H1 (cell line): ENCODE data around the gene ELMOD1. TPM values are rescaled to one million over a fixed set of nuclear protein-coding genes. Genes with fewer than 3 reads are reported as not detected.

ENCODE experiments used
- FOSL1 ChIP-seq: IDR thresholded peaks from 2 replicates; pipeline ENCODE4 v1.6.1; 2011; ENCODE audit warnings: mild to moderate bottlenecking, low read depth, low read length, moderate library complexity; ENCODE audit not compliant: insufficient read depth
- GABPA ChIP-seq: IDR thresholded peaks from 2 replicates; pipeline ENCODE4 v1.6.1; 2011; ENCODE audit warnings: mild to moderate bottlenecking, low read length, moderate library complexity, borderline replicate concordance; ENCODE audit not compliant: insufficient read depth
- PHF8 ChIP-seq: fragments of 200-600 bp; sonication (generic); conservative IDR thresholded peaks from 2 replicates; pipeline ENCODE4 v1.7.1; 2012; ENCODE audit warnings: low read depth, mild to moderate bottlenecking, inconsistent platforms, low read length, moderate library complexity
- POLR2A ChIP-seq, 2 experiments: IDR thresholded peaks; 1 replicate in 1 of 2; 2 replicates in 1 of 2; pipeline ENCODE4 v1.6.1; 2011; ENCODE audit warnings: low read depth in 2 of 2, low read length in 2 of 2, mild to moderate bottlenecking in 2 of 2; ENCODE audit errors: control extremely low read depth in 1 of 2
- RNF2 ChIP-seq: fragments of 200-900, 300-1000 bp; sonication (generic); IDR thresholded peaks from 2 replicates; pipeline ENCODE4 v1.7.1; 2016; ENCODE audit warnings: borderline replicate concordance, low read depth, mild to moderate bottlenecking, antibody characterized with exemption, low read length; ENCODE audit not compliant: poor library complexity, severe bottlenecking; ENCODE audit errors: missing control alignments
- SRF ChIP-seq: IDR thresholded peaks from 2 replicates; pipeline ENCODE4 v1.6.1; 2011; ENCODE audit warnings: mild to moderate bottlenecking, low read depth, low read length, moderate library complexity
- TAF7 ChIP-seq: optimal IDR thresholded peaks from 2 replicates; pipeline ENCODE3; 2011; ENCODE audit warnings: low read depth, mild to moderate bottlenecking, inconsistent platforms, low read length, moderate library complexity, borderline replicate concordance
- YY1 ChIP-seq: IDR thresholded peaks from 2 replicates; pipeline ENCODE4 v1.6.1; 2011; ENCODE audit warnings: low read depth, mild to moderate bottlenecking, low read length
- polyA plus RNA-seq, 7 experiments: library from polyadenylated mRNA; depleted of rRNA in 3 of 7; stranded (reverse) in 5 of 7; unstranded in 2 of 7; fragments of >200 nt in 5 of 7; fragments of 200-250 nt in 2 of 7; gene quantifications; 1 replicate in 5 of 7; 2 replicates in 1 of 7; 4 replicates in 1 of 7; pipeline versions ENCODE4 v1.2.1 to v1.2.3, GENCODE V29; 2011 to 2013; ENCODE audit warnings: missing spikeins in 2 of 7, mixed read lengths in 2 of 7
- total RNA-seq: library from RNA; stranded (reverse); fragmentation: NEBNext Ultra II Directional; extraction: Animal tissue kit (Norgen Biotek cat#: 25700); gene quantifications from 2 replicates; pipeline ENCODE4 v1.2.1, GENCODE V29; 2021
- TF ChIP-seq, protein P1 (sequence below): fragments of 300-600 bp; sonication (generic); IDR thresholded peaks from 2 replicates; pipeline ENCODE4 v1.7.1; 2012; ENCODE audit warnings: low read length, moderate library complexity, mild to moderate bottlenecking, inconsistent platforms; ENCODE audit not compliant: insufficient replicate concordance
- TF ChIP-seq, protein P2 (sequence below): IDR thresholded peaks from 2 replicates; pipeline ENCODE4 v1.6.1; 2012; ENCODE audit warnings: inconsistent platforms
- TF ChIP-seq, protein P3 (sequence below): IDR thresholded peaks from 2 replicates; pipeline ENCODE4 v1.6.1; 2012; ENCODE audit warnings: inconsistent platforms

Gene ELMOD1
- total and polyA plus RNA-seq, 2 of the 8 experiments (the other 6 are each of a cell fraction or from before 2014, with no cell fraction given), result 0.47 to 1.6 TPM

DNA sequence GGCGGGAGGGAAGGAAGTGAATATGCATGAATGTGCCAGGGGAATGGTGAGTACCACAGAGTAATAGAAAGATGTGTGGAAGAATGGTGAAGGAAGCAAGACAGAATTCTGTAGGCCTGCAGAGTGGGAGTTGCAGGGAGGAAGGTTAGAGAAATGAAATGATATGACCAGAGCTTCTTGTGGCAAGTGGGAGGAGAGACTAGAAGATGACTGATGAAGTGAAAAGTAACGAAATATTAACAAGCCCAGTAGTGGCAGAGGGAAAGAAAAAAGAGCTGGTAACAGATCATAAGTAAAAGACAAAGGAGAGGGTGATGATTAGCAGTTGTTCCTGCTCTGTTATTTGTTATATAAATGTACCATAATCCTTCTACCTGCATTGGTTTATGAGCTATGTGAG lies 24.4 kb upstream of the ELMOD1 start (continued):
- TF ChIP-seq, protein P1, sequence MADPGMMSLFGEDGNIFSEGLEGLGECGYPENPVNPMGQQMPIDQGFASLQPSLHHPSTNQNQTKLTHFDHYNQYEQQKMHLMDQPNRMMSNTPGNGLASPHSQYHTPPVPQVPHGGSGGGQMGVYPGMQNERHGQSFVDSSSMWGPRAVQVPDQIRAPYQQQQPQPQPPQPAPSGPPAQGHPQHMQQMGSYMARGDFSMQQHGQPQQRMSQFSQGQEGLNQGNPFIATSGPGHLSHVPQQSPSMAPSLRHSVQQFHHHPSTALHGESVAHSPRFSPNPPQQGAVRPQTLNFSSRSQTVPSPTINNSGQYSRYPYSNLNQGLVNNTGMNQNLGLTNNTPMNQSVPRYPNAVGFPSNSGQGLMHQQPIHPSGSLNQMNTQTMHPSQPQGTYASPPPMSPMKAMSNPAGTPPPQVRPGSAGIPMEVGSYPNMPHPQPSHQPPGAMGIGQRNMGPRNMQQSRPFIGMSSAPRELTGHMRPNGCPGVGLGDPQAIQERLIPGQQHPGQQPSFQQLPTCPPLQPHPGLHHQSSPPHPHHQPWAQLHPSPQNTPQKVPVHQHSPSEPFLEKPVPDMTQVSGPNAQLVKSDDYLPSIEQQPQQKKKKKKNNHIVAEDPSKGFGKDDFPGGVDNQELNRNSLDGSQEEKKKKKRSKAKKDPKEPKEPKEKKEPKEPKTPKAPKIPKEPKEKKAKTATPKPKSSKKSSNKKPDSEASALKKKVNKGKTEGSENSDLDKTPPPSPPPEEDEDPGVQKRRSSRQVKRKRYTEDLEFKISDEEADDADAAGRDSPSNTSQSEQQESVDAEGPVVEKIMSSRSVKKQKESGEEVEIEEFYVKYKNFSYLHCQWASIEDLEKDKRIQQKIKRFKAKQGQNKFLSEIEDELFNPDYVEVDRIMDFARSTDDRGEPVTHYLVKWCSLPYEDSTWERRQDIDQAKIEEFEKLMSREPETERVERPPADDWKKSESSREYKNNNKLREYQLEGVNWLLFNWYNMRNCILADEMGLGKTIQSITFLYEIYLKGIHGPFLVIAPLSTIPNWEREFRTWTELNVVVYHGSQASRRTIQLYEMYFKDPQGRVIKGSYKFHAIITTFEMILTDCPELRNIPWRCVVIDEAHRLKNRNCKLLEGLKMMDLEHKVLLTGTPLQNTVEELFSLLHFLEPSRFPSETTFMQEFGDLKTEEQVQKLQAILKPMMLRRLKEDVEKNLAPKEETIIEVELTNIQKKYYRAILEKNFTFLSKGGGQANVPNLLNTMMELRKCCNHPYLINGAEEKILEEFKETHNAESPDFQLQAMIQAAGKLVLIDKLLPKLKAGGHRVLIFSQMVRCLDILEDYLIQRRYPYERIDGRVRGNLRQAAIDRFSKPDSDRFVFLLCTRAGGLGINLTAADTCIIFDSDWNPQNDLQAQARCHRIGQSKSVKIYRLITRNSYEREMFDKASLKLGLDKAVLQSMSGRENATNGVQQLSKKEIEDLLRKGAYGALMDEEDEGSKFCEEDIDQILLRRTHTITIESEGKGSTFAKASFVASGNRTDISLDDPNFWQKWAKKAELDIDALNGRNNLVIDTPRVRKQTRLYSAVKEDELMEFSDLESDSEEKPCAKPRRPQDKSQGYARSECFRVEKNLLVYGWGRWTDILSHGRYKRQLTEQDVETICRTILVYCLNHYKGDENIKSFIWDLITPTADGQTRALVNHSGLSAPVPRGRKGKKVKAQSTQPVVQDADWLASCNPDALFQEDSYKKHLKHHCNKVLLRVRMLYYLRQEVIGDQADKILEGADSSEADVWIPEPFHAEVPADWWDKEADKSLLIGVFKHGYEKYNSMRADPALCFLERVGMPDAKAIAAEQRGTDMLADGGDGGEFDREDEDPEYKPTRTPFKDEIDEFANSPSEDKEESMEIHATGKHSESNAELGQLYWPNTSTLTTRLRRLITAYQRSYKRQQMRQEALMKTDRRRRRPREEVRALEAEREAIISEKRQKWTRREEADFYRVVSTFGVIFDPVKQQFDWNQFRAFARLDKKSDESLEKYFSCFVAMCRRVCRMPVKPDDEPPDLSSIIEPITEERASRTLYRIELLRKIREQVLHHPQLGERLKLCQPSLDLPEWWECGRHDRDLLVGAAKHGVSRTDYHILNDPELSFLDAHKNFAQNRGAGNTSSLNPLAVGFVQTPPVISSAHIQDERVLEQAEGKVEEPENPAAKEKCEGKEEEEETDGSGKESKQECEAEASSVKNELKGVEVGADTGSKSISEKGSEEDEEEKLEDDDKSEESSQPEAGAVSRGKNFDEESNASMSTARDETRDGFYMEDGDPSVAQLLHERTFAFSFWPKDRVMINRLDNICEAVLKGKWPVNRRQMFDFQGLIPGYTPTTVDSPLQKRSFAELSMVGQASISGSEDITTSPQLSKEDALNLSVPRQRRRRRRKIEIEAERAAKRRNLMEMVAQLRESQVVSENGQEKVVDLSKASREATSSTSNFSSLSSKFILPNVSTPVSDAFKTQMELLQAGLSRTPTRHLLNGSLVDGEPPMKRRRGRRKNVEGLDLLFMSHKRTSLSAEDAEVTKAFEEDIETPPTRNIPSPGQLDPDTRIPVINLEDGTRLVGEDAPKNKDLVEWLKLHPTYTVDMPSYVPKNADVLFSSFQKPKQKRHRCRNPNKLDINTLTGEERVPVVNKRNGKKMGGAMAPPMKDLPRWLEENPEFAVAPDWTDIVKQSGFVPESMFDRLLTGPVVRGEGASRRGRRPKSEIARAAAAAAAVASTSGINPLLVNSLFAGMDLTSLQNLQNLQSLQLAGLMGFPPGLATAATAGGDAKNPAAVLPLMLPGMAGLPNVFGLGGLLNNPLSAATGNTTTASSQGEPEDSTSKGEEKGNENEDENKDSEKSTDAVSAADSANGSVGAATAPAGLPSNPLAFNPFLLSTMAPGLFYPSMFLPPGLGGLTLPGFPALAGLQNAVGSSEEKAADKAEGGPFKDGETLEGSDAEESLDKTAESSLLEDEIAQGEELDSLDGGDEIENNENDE, result no peak
- TF ChIP-seq TAF7 (no peak), PHF8 (no peak), FOSL1 (no peak), POLR2A (IDR thresholded peaks at IDR 0.05; ENCODE audit: control extremely low read depth in 1 of 2, low read depth in 2 of 2, low read length in 2 of 2) (no peak), YY1 (no peak), GABPA (no peak), SRF (no peak), RNF2 (no peak)
- TF ChIP-seq, protein P2, sequence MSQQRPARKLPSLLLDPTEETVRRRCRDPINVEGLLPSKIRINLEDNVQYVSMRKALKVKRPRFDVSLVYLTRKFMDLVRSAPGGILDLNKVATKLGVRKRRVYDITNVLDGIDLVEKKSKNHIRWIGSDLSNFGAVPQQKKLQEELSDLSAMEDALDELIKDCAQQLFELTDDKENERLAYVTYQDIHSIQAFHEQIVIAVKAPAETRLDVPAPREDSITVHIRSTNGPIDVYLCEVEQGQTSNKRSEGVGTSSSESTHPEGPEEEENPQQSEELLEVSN, result no peak
- TF ChIP-seq, protein P3, sequence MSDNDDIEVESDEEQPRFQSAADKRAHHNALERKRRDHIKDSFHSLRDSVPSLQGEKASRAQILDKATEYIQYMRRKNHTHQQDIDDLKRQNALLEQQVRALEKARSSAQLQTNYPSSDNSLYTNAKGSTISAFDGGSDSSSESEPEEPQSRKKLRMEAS, result no peak
